OCI-LY3 (cell line): Measurements from ENCODE around the gene RAB31.

ENCODE experiments used
- H2AFZ ChIP-seq: fragments of 200-600, 300-600 bp; shearing (Covaris generic); 2 replicates; pipeline ENCODE4 v1.6.0; 2014; ENCODE audit warnings: antibody characterized with exemption, low read depth, low read length
- H3K27ac ChIP-seq: fragments of 200-600, 300-600 bp; sonication (generic); 2 replicates; pipeline ENCODE4 v1.5.1; 2014; ENCODE audit warnings: mild to moderate bottlenecking, low read length, moderate library complexity, mixed read lengths
- H3K27me3 ChIP-seq: fragments of 200-600, 300-600 bp; sonication (generic); 2 replicates; pipeline ENCODE4 v1.6.1; 2014; ENCODE audit warnings: low read depth, low read length, mixed read lengths
- H3K36me3 ChIP-seq: fragments of 200-600, 300-600 bp; sonication (generic); replicated peaks from 2 replicates; pipeline ENCODE3; 2014; ENCODE audit warnings: low read depth, low read length, mixed read lengths
- H3K4me1 ChIP-seq: fragments of 300-600, 200-600 bp; sonication (generic); 2 replicates; pipeline ENCODE4 v1.6.1; 2014; ENCODE audit warnings: low read length, mixed read lengths
- H3K4me2 ChIP-seq: fragments of 200-600, 300-600 bp; sonication (generic); 2 replicates; pipeline ENCODE4 v1.6.1; 2014; ENCODE audit warnings: low read length, mixed read lengths
- H3K4me3 ChIP-seq: fragments of 300-600, 200-600 bp; sonication (generic); 2 replicates; pipeline ENCODE4 v1.5.1; 2014; ENCODE audit warnings: antibody characterized with exemption, mild to moderate bottlenecking, low read length, moderate library complexity
- H3K79me2 ChIP-seq: fragments of 300-600, 200-600 bp; shearing (Covaris generic); 2 replicates; pipeline ENCODE4 v1.6.1; 2014; ENCODE audit warnings: mild to moderate bottlenecking, low read length, mixed read lengths
- H3K9ac ChIP-seq: fragments of 300-600, 200-600 bp; shearing (Covaris generic); 2 replicates; pipeline ENCODE4 v1.6.0; 2014; ENCODE audit warnings: mild to moderate bottlenecking, low read length, moderate library complexity
- H3K9me3 ChIP-seq: fragments of 200-600, 300-600 bp; shearing (Covaris generic); 2 replicates; pipeline ENCODE4 v1.6.1; 2014; ENCODE audit warnings: low read length, mixed read lengths; ENCODE audit not compliant: insufficient read depth
- H4K20me1 ChIP-seq: fragments of 200-600, 300-600 bp; sonication (generic); 2 replicates; pipeline ENCODE4 v1.6.1; 2016; ENCODE audit warnings: low read length, mixed read lengths; ENCODE audit not compliant: insufficient read depth
- CTCF ChIP-seq: fragments of 200-600, 300-600 bp; sonication (generic); IDR thresholded peaks from 2 replicates; pipeline ENCODE4 v1.5.1; 2014; ENCODE audit warnings: antibody characterized with exemption, low read length, low read depth
- EZH2phosphoT487 ChIP-seq: fragments of 200-600 bp; shearing (Covaris generic); IDR thresholded peaks from 2 replicates; pipeline ENCODE4 v1.6.1; 2018; ENCODE audit warnings: antibody characterized with exemption, mixed run types, low read depth

RAB31 gene

GRCh38 chr18:9850309-9850708 is 142.2 kb downstream of the RAB31 start:
- Histone ChIP-seq H3K9ac (no peak overlapping the region), H3K36me3 (no peaks in the 10 kb centered on the region), H3K4me3 (no peak overlapping the region), H4K20me1 (no peaks in the 10 kb centered on the region), H3K9me3 (no peaks in the 10 kb centered on the region), H3K4me2 (no peak overlapping the region), H3K27me3 (0 out of 2 replicates have a peak, but pooled peaks cover 4% of the 10 kb centered on the region), H2AFZ (no peak overlapping the region), H3K27ac (no peak overlapping the region), H3K4me1 (no peaks in the 10 kb centered on the region), H3K79me2 (no peaks in the 10 kb centered on the region)
- TF ChIP-seq EZH2phosphoT487 (no peak), CTCF (no peak)

- H3K9me3 ChIP-seq = no peaks in the 10 kb centered on the region
- no peaks in the 10 kb centered on the region for H4K20me1 ChIP-seq
- 0 out of 2 replicates have a peak, but pooled peaks cover 7% of the 10 kb centered on the region for H3K27me3 ChIP-seq
- H3K4me1 ChIP-seq = no peaks in the 10 kb centered on the region
- H3K4me3 ChIP-seq = no peak overlapping the region
- no peaks in the 10 kb centered on the region for H3K36me3 ChIP-seq
- H3K79me2 ChIP-seq = no peaks in the 10 kb centered on the region
- no peak overlapping the region for H3K9ac ChIP-seq
- no peak overlapping the region for H3K27ac ChIP-seq
- TF ChIP-seq CTCF (no peak), EZH2phosphoT487 (no peak)
- H3K4me2 ChIP-seq = no peak overlapping the region
- no peak overlapping the region for H2AFZ ChIP-seq
Measured at GRCh38 chr18:9851511-9851910, 143.4 kb downstream of the RAB31 start.

GRCh38 chr18:9852266-9853081 is 144.4 kb downstream of the RAB31 start:
- no peaks in the 10 kb centered on the region for H3K36me3 ChIP-seq
- no peak overlapping the region for H3K4me2 ChIP-seq
- no peaks in the 10 kb centered on the region for H3K4me1 ChIP-seq

More at GRCh38 chr18:9852266-9853081, 144.4 kb downstream of the RAB31 start:
- H2AFZ ChIP-seq = no peak overlapping the region
- no peaks in the 10 kb centered on the region for H3K9me3 ChIP-seq
- H3K27me3 ChIP-seq = 0 out of 2 replicates have a peak, but pooled peaks cover 7% of the 10 kb centered on the region
- no peak overlapping the region for H3K27ac ChIP-seq
- H3K9ac ChIP-seq = no peak overlapping the region
- H3K4me3 ChIP-seq = no peak overlapping the region
- TF ChIP-seq CTCF = no peak
- TF ChIP-seq EZH2phosphoT487 = no peak
- no peaks in the 10 kb centered on the region for H4K20me1 ChIP-seq
- no peaks in the 10 kb centered on the region for H3K79me2 ChIP-seq
